GM19240 (cell line): ENCODE results near the gene AKR1C2.
"Not testable (repeated sequence)": the region's sequence is repeated elsewhere in the genome, so short reads cannot be mapped to it uniquely, and the experiment has no call there.

Source experiments
- DNase-seq: peaks from one replicate; pipeline ENCODE4 v3.0.0; 2011; ENCODE audit warnings: low spot score; ENCODE audit not compliant: insufficient read length

AKR1C2 gene

GRCh38 chr10:5025461-5025881 lies 21.8 kb upstream of the AKR1C2 start:
- DNase-seq = not testable (repeated sequence)

DNA sequence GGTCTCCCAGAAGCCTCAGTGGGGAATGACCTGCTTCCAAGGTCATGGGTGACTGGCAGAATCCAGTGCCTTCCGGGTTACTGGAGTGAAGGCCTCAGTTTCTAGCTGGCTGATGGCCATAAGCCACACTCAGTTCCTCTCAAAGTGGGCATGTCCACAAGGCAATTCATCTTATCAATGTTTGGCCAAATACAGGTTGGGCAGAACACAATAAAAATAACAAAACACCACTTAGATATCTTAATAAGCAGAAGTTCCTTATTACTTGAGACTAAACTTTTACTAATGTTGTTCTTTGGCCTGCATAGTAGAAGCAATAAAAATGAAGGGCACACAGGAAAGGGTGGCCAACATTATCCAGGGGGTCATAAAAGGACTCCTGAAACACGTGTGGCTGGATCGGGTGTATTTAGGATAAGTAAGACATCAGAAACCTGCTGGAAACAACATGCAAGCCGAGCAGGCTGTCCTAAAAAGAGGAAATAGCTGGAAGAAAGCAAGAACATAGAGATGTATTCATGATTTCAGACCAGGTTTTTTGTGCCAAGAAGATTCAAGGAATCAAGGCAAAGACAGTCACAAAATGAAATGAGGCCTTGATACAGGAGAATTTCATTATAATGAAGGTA lies 19.6 kb upstream of the AKR1C2 start:
- DNase-seq = no peak

DNA sequence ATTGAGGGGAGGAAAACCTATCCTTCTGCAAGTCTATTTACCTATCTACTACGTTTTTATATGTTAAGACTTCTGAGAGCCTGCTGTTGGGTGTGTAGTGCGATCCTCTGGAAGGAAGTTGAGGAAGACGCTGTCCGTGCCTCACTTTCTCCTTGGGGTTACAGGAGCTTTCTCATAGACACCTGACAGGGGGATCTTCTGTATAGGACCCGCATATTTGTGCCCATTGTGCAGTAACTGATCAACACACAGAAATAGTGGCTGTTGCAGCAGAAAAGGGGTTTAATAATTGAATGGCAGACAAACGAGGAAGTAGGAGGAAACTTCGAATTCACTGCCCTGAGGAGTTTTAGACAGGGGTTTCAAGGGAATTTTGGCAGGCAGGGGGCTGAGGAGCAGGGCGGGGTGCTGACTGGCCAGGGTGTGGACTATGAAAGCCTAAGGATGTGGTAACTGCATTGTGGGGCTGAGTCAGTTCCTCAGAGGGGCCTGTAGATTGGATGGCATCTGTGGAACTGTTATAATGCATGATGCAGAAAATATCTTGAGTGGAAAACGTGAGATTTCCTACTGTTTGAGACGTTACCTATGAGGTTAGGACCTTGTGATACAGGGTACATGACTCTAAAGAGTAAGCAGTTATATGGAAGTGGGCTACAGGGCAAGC lies 18.1 kb upstream of the AKR1C2 start:
- not testable (repeated sequence) for DNase-seq

GRCh38 chr10:5019770-5020612 lies 16.3 kb upstream of the AKR1C2 start:
- DNase-seq = not testable (repeated sequence)

DNA sequence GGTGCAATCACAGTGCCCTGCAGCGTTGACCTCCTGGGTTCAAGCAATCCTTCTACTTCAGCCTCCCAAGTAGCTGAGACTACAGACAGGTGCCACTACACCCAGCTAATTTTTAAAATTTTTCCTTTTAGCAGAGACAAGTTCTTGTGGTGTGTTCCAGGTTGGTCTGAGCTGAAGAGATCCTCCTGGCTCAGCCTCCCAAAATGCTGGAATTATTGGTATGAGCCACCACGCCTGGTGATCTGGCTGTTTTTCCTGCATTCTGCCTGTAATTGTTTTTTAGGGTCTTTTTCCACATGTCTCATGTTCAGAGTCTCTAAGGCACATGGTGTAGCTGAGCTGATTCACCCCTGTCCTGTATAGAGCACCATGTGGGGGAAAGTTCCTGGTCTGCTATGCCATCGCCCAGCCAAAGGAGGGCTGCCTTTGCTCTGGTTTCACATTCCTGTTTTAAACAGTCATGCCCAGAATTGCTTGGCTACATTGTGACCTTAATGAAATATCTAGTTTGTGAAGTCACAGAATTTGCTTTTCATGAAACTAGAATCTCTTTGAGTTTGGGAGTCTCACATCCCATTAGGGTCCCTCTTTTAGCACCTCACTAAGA lies 15.1 kb upstream of the AKR1C2 start:
- DNase-seq = not testable (repeated sequence)

DNA sequence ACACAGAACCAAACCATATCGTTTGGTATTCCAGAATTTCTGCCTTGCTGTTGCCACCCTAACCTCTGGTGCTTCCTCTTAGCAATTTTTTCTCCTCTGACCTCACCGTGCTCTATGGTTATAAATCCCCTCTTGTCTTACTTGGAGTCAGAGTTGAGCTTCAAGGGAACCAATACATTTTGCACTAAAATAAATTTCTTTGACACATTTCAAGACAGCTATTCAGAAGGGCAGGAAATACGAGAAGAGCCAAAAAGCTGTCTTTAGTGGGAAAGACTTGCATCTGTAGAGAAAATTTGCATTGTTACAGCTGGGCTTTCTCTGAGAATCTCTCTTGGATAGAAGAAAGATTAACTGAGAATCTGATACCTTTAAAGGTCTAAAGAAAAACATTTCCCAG lies 14.5 kb upstream of the AKR1C2 start:
- DNase-seq = no peak

DNA sequence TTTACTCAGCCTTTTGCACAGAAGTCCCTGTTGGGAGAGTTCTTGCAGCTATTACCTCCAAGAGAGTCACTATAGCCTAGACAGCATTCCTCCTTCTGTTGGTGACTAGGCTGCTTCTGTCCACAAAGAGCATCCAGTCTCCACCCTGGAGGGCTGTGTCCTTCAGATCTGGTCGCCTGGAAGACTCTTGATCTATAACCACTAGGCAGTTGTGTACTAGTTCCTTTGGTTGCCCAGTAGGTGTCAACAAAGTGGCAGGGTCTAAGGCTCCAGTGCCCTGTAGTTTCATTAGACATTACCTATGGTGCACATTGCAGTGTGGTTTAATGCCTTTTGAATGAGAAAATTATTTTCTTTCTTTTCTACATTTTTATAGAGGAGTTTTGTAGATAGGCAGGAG lies 11.3 kb upstream of the AKR1C2 start:
- no peak for DNase-seq

- DNase-seq = not testable (repeated sequence)
Observed at GRCh38 chr10:5014200-5014910, 10.7 kb upstream of the AKR1C2 start.

DNA sequence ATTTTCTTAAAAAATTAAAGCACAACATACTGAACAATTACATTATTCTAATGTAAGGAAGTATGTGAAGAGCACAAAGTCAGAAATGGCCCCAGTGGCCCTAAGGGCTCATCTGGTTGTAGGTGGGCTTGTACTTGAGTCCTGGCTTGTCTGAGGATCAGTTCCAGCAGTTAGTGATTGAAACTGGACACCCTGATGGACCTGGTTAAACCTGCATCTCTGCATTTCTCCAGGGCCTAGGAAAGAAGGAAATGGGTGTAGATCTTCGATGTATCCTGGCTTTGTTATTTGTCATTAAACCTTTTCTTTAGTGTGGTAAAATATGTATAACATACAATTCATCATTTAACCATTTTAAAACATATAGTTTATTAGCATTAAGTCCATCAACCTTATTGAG lies 9.7 kb upstream of the AKR1C2 start:
- no peak for DNase-seq

GRCh38 chr10:5012595-5012994 lies 8.9 kb upstream of the AKR1C2 start:
- DNase-seq = no peak

- not testable (repeated sequence) for DNase-seq
Observed at GRCh38 chr10:5011392-5011791, 7.7 kb upstream of the AKR1C2 start.

DNA sequence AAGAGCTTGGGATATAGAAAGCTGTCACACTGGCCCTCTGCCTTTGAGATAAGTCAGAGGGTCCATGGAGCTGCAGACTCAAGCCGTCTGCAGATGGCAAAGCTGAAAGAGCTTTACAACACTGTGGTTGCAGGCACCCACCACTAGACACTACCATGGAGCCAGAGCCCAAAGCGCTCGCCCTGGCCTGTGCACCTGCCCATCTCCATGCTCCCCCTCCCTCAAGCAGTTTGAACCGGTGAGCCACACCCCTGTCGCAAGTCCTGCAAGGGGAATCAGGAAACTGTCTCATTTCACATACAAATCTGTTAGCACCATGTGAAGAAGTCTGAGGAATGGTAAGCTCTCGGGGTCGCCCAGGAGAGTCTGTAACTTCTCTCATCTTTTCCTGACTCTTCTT lies 6.4 kb upstream of the AKR1C2 start:
- DNase-seq = not testable (repeated sequence)

DNA sequence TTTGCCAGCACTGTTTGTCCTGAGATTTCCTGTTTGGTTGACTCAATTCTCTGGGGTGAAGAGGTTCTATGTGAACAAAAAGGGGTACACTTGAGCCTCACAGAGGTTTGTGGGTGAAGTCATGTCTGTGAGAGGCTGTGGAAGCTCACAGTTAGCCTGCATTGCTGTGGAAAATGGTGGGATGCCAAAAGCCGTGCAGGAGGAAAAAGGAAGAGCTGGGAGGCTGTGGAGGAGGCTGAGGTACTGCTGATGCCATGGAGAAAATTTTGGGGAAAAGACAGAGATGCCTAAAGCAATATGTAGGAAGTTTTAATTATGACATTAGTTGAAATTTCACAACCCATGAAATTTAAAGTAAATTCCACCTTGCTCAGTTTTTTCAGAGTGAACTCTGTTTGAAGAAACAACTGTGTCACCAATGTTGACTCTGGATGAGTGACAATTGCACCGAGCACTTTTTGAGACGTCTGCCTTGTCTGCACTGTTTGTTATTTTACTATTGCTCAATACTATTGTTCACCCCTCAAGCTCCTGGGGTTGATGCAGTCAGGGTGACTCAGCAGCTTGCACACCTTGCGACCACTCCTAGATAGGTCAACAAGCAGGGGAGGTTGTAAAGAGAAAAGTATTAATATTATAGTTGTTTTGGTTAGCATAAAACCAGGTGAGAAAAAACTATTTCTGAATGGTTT lies 5.3 kb upstream of the AKR1C2 start:
- DNase-seq = not testable (repeated sequence)

GRCh38 chr10:5004501-5004900 lies 844 bp upstream of the AKR1C2 start:
- DNase-seq = not testable (repeated sequence)

GRCh38 chr10:5004030-5004385 lies 351 bp upstream of the AKR1C2 start:
- not testable (repeated sequence) for DNase-seq

GRCh38 chr10:5002013-5002727 lies 1.5 kb downstream of the AKR1C2 start:
- DNase-seq = no peak

GRCh38 chr10:4998671-4999070 lies 5.0 kb downstream of the AKR1C2 start:
- no peak for DNase-seq

GRCh38 chr10:4994260-4994659 lies 9.4 kb downstream of the AKR1C2 start:
- DNase-seq = not testable (repeated sequence)

- not testable (repeated sequence) for DNase-seq
Observed at GRCh38 chr10:4992564-4992963, 11.1 kb downstream of the AKR1C2 start.

GRCh38 chr10:4991463-4991862 lies 12.2 kb downstream of the AKR1C2 start:
- DNase-seq = not testable (repeated sequence)
